ENCODE results near the gene PWWP2B. TPM values are rescaled to one million over a fixed set of nuclear protein-coding genes. Genes with fewer than 3 reads are reported as not detected.
"Not testable (repeated sequence)": the region's sequence is repeated elsewhere in the genome, so short reads cannot be mapped to it uniquely, and the experiment has no call there.

PWWP2B gene
- total RNA-seq, 1 donor from 2014 or later, result 7.6 TPM

- no peak overlapping the region for H3K4me3 Mint-ChIP-seq (ENCODE audit: unreplicated experiment)
- no peak for DNase-seq (ENCODE audit: low spot score)
- H3K27ac Mint-ChIP-seq (ENCODE audit: unreplicated experiment), result no peak overlapping the region
- H3K27me3 Mint-ChIP-seq (ENCODE audit: unreplicated experiment), result peaks cover 15% of the 10 kb centered on the region
- peaks cover 4% of the 10 kb centered on the region for H3K36me3 Mint-ChIP-seq (ENCODE audit: low read depth, unreplicated experiment)
- H3K9me3 Mint-ChIP-seq (ENCODE audit: unreplicated experiment), result peaks cover 3% of the 10 kb centered on the region
- TF ChIP-seq CTCF (IDR thresholded peaks at IDR 0.05; ENCODE audit: unreplicated experiment), result no peak
- H3K4me1 Mint-ChIP-seq (ENCODE audit: unreplicated experiment), result peaks cover 24% of the 10 kb centered on the region
Measured at GRCh38 chr10:132383751-132384196, 13.2 kb upstream of the PWWP2B start.

DNA sequence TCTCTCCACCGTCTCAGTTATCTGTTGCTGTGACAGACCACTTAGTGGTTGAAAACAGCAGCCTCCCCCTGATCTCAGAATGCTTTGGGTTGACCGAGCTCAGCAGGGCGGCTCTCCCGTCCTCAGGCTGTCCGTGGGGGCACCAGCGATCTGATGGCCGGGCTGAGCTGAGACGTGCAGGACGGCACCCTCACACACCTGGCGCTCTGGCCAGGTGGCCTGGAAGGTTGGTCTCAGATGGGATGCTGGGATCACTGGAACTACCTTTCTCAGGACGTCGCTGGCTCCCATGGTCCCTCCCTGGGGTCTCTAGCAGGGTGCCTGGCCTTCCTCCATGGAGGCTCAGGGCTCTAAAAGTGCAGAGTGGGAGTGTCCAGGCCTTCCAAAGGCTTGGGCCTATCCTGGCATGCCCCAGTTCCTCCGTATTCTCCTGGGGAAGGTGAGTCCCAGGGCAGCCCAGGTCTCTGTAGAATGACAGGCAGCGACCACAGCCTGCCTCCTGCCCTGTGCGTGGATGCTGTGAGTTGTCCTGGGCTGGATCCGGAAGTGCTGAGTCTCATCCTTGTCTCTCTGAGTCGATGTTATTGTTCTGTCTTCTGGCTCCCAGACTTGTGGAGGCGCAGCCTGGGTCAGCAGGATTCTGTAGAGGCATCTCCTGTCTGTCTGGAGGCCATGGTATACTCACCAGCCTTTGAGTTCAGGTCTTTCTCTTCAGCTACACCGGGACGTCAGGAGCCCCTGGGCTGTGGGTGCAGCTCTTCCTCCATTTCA lies 12.2 kb upstream of the PWWP2B start:
- no peak for DNase-seq (ENCODE audit: low spot score)
- Mint-ChIP-seq H3K36me3 (ENCODE audit: low read depth, unreplicated experiment) (no peaks in the 10 kb centered on the region), H3K4me1 (ENCODE audit: unreplicated experiment) (peaks cover 22% of the 10 kb centered on the region), H3K27ac (ENCODE audit: unreplicated experiment) (no peak overlapping the region), H3K27me3 (ENCODE audit: unreplicated experiment) (peaks cover 15% of the 10 kb centered on the region), H3K4me3 (ENCODE audit: unreplicated experiment) (no peak overlapping the region), H3K9me3 (ENCODE audit: unreplicated experiment) (no peaks in the 10 kb centered on the region)
- TF ChIP-seq CTCF (IDR thresholded peaks at IDR 0.05; ENCODE audit: unreplicated experiment), result no peak

- no peaks in the 10 kb centered on the region for H3K9me3 Mint-ChIP-seq (ENCODE audit: unreplicated experiment)
- H3K27ac Mint-ChIP-seq (ENCODE audit: unreplicated experiment), result no peak overlapping the region
- peaks cover 22% of the 10 kb centered on the region for H3K4me1 Mint-ChIP-seq (ENCODE audit: unreplicated experiment)
- H3K36me3 Mint-ChIP-seq (ENCODE audit: low read depth, unreplicated experiment), result no peaks in the 10 kb centered on the region
- H3K4me3 Mint-ChIP-seq (ENCODE audit: unreplicated experiment), result no peak overlapping the region
- TF ChIP-seq CTCF (IDR thresholded peaks at IDR 0.05; ENCODE audit: unreplicated experiment), result no peak
- no peak for DNase-seq (ENCODE audit: low spot score)
- H3K27me3 Mint-ChIP-seq (ENCODE audit: unreplicated experiment), result peaks cover 15% of the 10 kb centered on the region
Measured at GRCh38 chr10:132385389-132385667, 11.7 kb upstream of the PWWP2B start.

- Mint-ChIP-seq H3K4me1 (ENCODE audit: unreplicated experiment) (peaks cover 22% of the 10 kb centered on the region), H3K4me3 (ENCODE audit: unreplicated experiment) (no peak overlapping the region), H3K27me3 (ENCODE audit: unreplicated experiment) (peaks cover 15% of the 10 kb centered on the region), H3K36me3 (ENCODE audit: low read depth, unreplicated experiment) (no peaks in the 10 kb centered on the region), H3K27ac (ENCODE audit: unreplicated experiment) (no peak overlapping the region), H3K9me3 (ENCODE audit: unreplicated experiment) (no peaks in the 10 kb centered on the region)
- DNase-seq (ENCODE audit: low spot score), result no peak
- TF ChIP-seq CTCF (IDR thresholded peaks at IDR 0.05; ENCODE audit: unreplicated experiment), result no peak
Measured at GRCh38 chr10:132385721-132386418, 11.1 kb upstream of the PWWP2B start.

DNA sequence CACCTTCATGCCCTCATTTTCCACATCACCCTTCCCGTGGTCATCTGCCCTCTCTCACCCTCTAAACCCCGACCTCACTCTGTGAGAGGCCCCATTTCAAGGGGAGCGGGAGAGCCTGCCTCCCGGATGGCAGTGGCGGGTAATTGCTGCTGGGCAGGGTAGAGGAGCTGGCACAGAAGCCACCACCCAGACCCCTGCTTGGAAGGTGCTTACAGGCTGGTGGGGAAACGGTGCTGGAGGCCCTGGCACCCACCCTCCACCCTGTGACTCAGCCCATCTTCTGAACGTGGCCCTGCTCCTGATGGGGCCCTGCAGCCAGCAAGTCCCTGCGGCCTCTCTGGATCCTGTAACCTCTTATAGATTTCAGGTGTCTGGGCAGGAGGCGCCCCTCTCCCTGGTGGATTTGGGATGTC lies 10.6 kb upstream of the PWWP2B start:
- Mint-ChIP-seq H3K9me3 (ENCODE audit: unreplicated experiment) (no peaks in the 10 kb centered on the region), H3K27me3 (ENCODE audit: unreplicated experiment) (peaks cover 15% of the 10 kb centered on the region), H3K27ac (ENCODE audit: unreplicated experiment) (no peak overlapping the region), H3K4me1 (ENCODE audit: unreplicated experiment) (peaks cover 22% of the 10 kb centered on the region), H3K36me3 (ENCODE audit: low read depth, unreplicated experiment) (no peaks in the 10 kb centered on the region), H3K4me3 (ENCODE audit: unreplicated experiment) (no peak overlapping the region)
- DNase-seq (ENCODE audit: low spot score), result no peak
- TF ChIP-seq CTCF (IDR thresholded peaks at IDR 0.05; ENCODE audit: unreplicated experiment), result no peak

GRCh38 chr10:132386896-132387295 lies 10.1 kb upstream of the PWWP2B start:
- not testable (repeated sequence) for H3K27ac Mint-ChIP-seq (ENCODE audit: unreplicated experiment); H3K36me3 Mint-ChIP-seq (ENCODE audit: low read depth, unreplicated experiment); DNase-seq (ENCODE audit: low spot score); H3K4me3 Mint-ChIP-seq (ENCODE audit: unreplicated experiment); H3K9me3 Mint-ChIP-seq (ENCODE audit: unreplicated experiment)
- Mint-ChIP-seq H3K4me1 (ENCODE audit: unreplicated experiment) (peaks cover 22% of the 10 kb centered on the region), H3K27me3 (ENCODE audit: unreplicated experiment) (peaks cover 15% of the 10 kb centered on the region)
